HEK293T (cell line): ENCODE results near the gene HS3ST4.

Experiments
- ARNT ChIP-seq: fragments of 450-650 bp; IDR thresholded peaks from 2 replicates; pipeline ENCODE4 v1.6.1; 2017; ENCODE audit warnings: mild to moderate bottlenecking
- BHLHE40 ChIP-seq: fragments of 450-650 bp; IDR thresholded peaks from 2 replicates; pipeline ENCODE4 v1.6.1; 2016; ENCODE audit warnings: mild to moderate bottlenecking, moderate library complexity, borderline replicate concordance
- ELF4 ChIP-seq: fragments of 450-650 bp; IDR thresholded peaks from 2 replicates; pipeline ENCODE4 v1.6.1; 2017; ENCODE audit warnings: antibody characterized with exemption
- FOXA1 ChIP-seq: fragments of 450-650 bp; IDR thresholded peaks from 2 replicates; pipeline ENCODE4 v1.6.1; 2016; ENCODE audit warnings: mild to moderate bottlenecking
- FOXK2 ChIP-seq: fragments of 450-650 bp; IDR thresholded peaks from 2 replicates; pipeline ENCODE4 v1.6.1; 2016; ENCODE audit warnings: mild to moderate bottlenecking
- FOXM1 ChIP-seq: fragments of 450-650 bp; IDR thresholded peaks from 2 replicates; pipeline ENCODE4 v1.6.1; 2017; ENCODE audit warnings: mild to moderate bottlenecking, borderline replicate concordance
- HDGF ChIP-seq: fragments of 450-650 bp; IDR thresholded peaks from 2 replicates; pipeline ENCODE4 v1.6.1; 2017; ENCODE audit warnings: antibody characterized with exemption, borderline replicate concordance
- L3MBTL2 ChIP-seq: fragments of 450-650 bp; conservative IDR thresholded peaks from 2 replicates; pipeline ENCODE4 v1.6.1; 2016; ENCODE audit warnings: mild to moderate bottlenecking
- LEF1 ChIP-seq: fragments of 450-650 bp; IDR thresholded peaks from 2 replicates; pipeline ENCODE4 v1.6.1; 2017; ENCODE audit warnings: mild to moderate bottlenecking, borderline replicate concordance
- NFRKB ChIP-seq: fragments of 450-650 bp; IDR thresholded peaks from 2 replicates; pipeline ENCODE4 v1.6.1; 2016; ENCODE audit warnings: mild to moderate bottlenecking, moderate library complexity
- PKNOX1 ChIP-seq: fragments of 450-650 bp; IDR thresholded peaks from 2 replicates; pipeline ENCODE4 v1.6.1; 2016
- SP1 ChIP-seq: fragments of 450-650 bp; IDR thresholded peaks from 2 replicates; pipeline ENCODE4 v1.6.1; 2017
- SUZ12 ChIP-seq: fragments of 450-650 bp; IDR thresholded peaks from 2 replicates; pipeline ENCODE4 v1.6.1; 2016; ENCODE audit warnings: mild to moderate bottlenecking
- TARDBP ChIP-seq: fragments of 450-650 bp; IDR thresholded peaks from 2 replicates; pipeline ENCODE4 v1.6.1; 2016

GRCh38 chr16:25726430-25727098 lies 34.8 kb downstream of the HS3ST4 start:
- TF ChIP-seq ELF4 (no peak), FOXM1 (no peak), SP1 (no peak), PKNOX1 (no peak), FOXK2 (no peak), ARNT (no peak), HDGF (no peak), L3MBTL2 (no peak), TARDBP (no peak), SUZ12 (no peak), LEF1 (no peak), NFRKB (no peak), FOXA1 (no peak), BHLHE40 (no peak)
